Measurements from ENCODE around the gene NME7. TPM values are rescaled to one million over a fixed set of nuclear protein-coding genes. Genes with fewer than 3 reads are reported as not detected.

Gene NME7
- total RNA-seq, 6 experiments from 2014 or later = 2.0 to 6.5 (median 5.3) TPM

- WGBS (ENCODE audit: insufficient coverage, low coverage, low lambda C conversion rate, missing lambda C conversion rate) = 34% methylated on average over 10 of the region's 14 CpGs
- intact Hi-C loops (cut with DNase I) = no loop called here
- Histone ChIP-seq H3K4me1 (peaks cover 0 to 51% (median 21%) of the 10 kb centered on the region in 4 donors), H3K4me3 (no peak overlapping the region), H3K36me3 (peaks cover 0 to 34% (median 15%) of the 10 kb centered on the region in 4 donors), H3K27ac (peak overlapping the region; percentile 47 to 71 (median 56)), H3K27me3 (no peaks in the 10 kb centered on the region), H3K9me3 (no peaks in the 10 kb centered on the region)
- ATAC-seq = peak; percentile 85 to 88 (median 87)
- TF ChIP-seq POLR2A (IDR thresholded peaks at IDR 0.05) (no peak), CTCF (IDR thresholded peaks at IDR 0.05) (no peak)
- peak; percentile 83 to 91 (median 89) for DNase-seq
These were observed 251.6 kb downstream of the NME7 start for GRCh38 chr1:169115891-169116585.

GRCh38 chr1:169113613-169114119, 253.9 kb downstream of the NME7 start:
- 64% methylated on average over 3 of the region's 4 CpGs for WGBS (ENCODE audit: insufficient coverage, low coverage, low lambda C conversion rate, missing lambda C conversion rate)
- Histone ChIP-seq H3K27ac (peak overlapping the region; percentile 6 to 45 (median 25)), H3K4me1 (peaks cover 0 to 57% (median 25%) of the 10 kb centered on the region in 4 donors), H3K36me3 (peaks cover 0 to 34% (median 15%) of the 10 kb centered on the region in 4 donors), H3K9me3 (no peaks in the 10 kb centered on the region), H3K4me3 (no peak overlapping the region), H3K27me3 (no peaks in the 10 kb centered on the region)
- intact Hi-C loops (cut with DNase I) = no loop called here
- ATAC-seq = peak in 1 of 4 donors; percentile 5
- TF ChIP-seq CTCF (IDR thresholded peaks at IDR 0.05) (no peak), POLR2A (IDR thresholded peaks at IDR 0.05) (no peak)
- no peak for DNase-seq

- ATAC-seq (no peak), DNase-seq (no peak)
- 41% methylated on average over 6 of the region's 6 CpGs for WGBS (ENCODE audit: insufficient coverage, low coverage, low lambda C conversion rate, missing lambda C conversion rate)
- H3K27ac ChIP-seq = peak overlapping the region in 2 of 3 donors; percentile 83 to 97
- no peak overlapping the region for H3K4me3 ChIP-seq
- TF ChIP-seq CTCF (IDR thresholded peaks at IDR 0.05) (no peak), POLR2A (IDR thresholded peaks at IDR 0.05) (no peak)
- intact Hi-C loops (cut with DNase I) = no loop called here
- no peaks in the 10 kb centered on the region for H3K27me3 ChIP-seq
- H3K4me1 ChIP-seq = peaks cover 0 to 48% (median 25%) of the 10 kb centered on the region in 4 donors
- H3K36me3 ChIP-seq = peaks cover 0 to 34% (median 15%) of the 10 kb centered on the region in 4 donors
- no peaks in the 10 kb centered on the region for H3K9me3 ChIP-seq
These were observed 255.4 kb downstream of the NME7 start for GRCh38 chr1:169112241-169112640.

- Histone ChIP-seq H3K9me3 (no peaks in the 10 kb centered on the region), H3K27ac (peak overlapping the region; percentile 83 to 99 (median 97)), H3K27me3 (no peaks in the 10 kb centered on the region), H3K4me3 (no peak overlapping the region), H3K36me3 (peaks cover 0 to 34% (median 15%) of the 10 kb centered on the region in 4 donors), H3K4me1 (peaks cover 0 to 41% (median 23%) of the 10 kb centered on the region in 4 donors)
- ATAC-seq (no peak), DNase-seq (no peak)
- intact Hi-C loops (cut with DNase I) = no loop called here
- TF ChIP-seq CTCF (IDR thresholded peaks at IDR 0.05) = peak in 1 of 4 donors; percentile 4
- no peak for TF ChIP-seq POLR2A (IDR thresholded peaks at IDR 0.05)
- WGBS (ENCODE audit: insufficient coverage, low coverage, low lambda C conversion rate, missing lambda C conversion rate) = 50% methylated on average over 4 of the region's 6 CpGs
These were observed 256.1 kb downstream of the NME7 start for GRCh38 chr1:169111472-169111871.
